Measurements from ENCODE around the gene GTF2B. TPM values are rescaled to one million over a fixed set of nuclear protein-coding genes. Genes with fewer than 3 reads are reported as not detected.
"Not testable (repeated sequence)": the region's sequence is repeated elsewhere in the genome, so short reads cannot be mapped to it uniquely, and the experiment has no call there.

The GTF2B gene
- total RNA-seq, 1 experiment from 2014 or later = 27.0 TPM

- ChIA-PET CTCF (no interaction called here), POLR2A (no interaction called here)
- no peak for DNase-seq (ENCODE audit: low read depth, low spot score)
- ATAC-seq = no peak
- Histone ChIP-seq H3K36me3 (ENCODE audit: control insufficient read depth, insufficient read depth, low read length) (no peaks in the 10 kb centered on the region; the same call in 1 of the 2 replicates), H3K9me3 (ENCODE audit: control insufficient read depth, insufficient read depth, low read depth, low read length) (no peaks in the 10 kb centered on the region), H3K27ac (ENCODE audit: low read length) (no peak overlapping the region), H3K4me3 (ENCODE audit: low read depth in 2 of 2, low read length in 2 of 2) (no peak overlapping the region), H3K4me1 (ENCODE audit: control insufficient read depth, insufficient read depth, low read length) (no peaks in the 10 kb centered on the region), H3K27me3 (ENCODE audit: control insufficient read depth, insufficient read depth, low read length) (no peaks in the 10 kb centered on the region)
- TF ChIP-seq POLR2AphosphoS5 (IDR thresholded peaks at IDR 0.05; ENCODE audit: low read depth, low read length) (no peak), REST (IDR thresholded peaks at IDR 0.05; ENCODE audit: insufficient read depth in 1 of 2, low read depth in 2 of 2, low read length in 1 of 2) (no peak), CTCF (IDR thresholded peaks at IDR 0.05) (no peak), SIN3A (IDR thresholded peaks at IDR 0.05; ENCODE audit: borderline replicate concordance, insufficient read depth, low read depth, low read length) (no peak), TCF7L2 (IDR thresholded peaks at IDR 0.05; ENCODE audit: low read depth, low read length) (no peak)
- intact Hi-C loops (cut with micrococcal nuclease; ENCODE audit: unreplicated experiment) = loop anchor here (5.0 to 10.0 kb wide), 3 partner anchors 71 to 268 kb away; no protein-coding TSS in a partner anchor
- in situ Hi-C loops (cut with HindIII; ENCODE audit: low pct_unique_long_range_greater_than_20kb, low sequenced_read_pairs) = no loop called here
- BruUV-seq (replicated peaks) = no TSS peak
Measured at GRCh38 chr1:88875595-88875994, 15.8 kb downstream of the GTF2B start.

- Histone ChIP-seq H3K4me1 (ENCODE audit: control insufficient read depth, insufficient read depth, low read length) (no peaks in the 10 kb centered on the region), H3K9me3 (ENCODE audit: control insufficient read depth, insufficient read depth, low read depth, low read length) (no peaks in the 10 kb centered on the region), H3K36me3 (ENCODE audit: control insufficient read depth, insufficient read depth, low read length) (no peaks in the 10 kb centered on the region; the same call in 1 of the 2 replicates), H3K27ac (ENCODE audit: low read length) (no peak overlapping the region), H3K27me3 (ENCODE audit: control insufficient read depth, insufficient read depth, low read length) (no peaks in the 10 kb centered on the region), H3K4me3 (ENCODE audit: low read depth in 2 of 2, low read length in 2 of 2) (no peak overlapping the region)
- in situ Hi-C loops (cut with HindIII; ENCODE audit: low pct_unique_long_range_greater_than_20kb, low sequenced_read_pairs) (no loop called here), intact Hi-C loops (cut with micrococcal nuclease; ENCODE audit: unreplicated experiment) (loop anchor here (10.0 kb wide), 2 partner anchors 69 to 219 kb away; no protein-coding TSS in a partner anchor)
- no peak for ATAC-seq
- no peak for DNase-seq (ENCODE audit: low read depth, low spot score)
- no TSS peak for BruUV-seq (replicated peaks)
- TF ChIP-seq POLR2AphosphoS5 (IDR thresholded peaks at IDR 0.05; ENCODE audit: low read depth, low read length) (no peak), CTCF (IDR thresholded peaks at IDR 0.05) (no peak), REST (IDR thresholded peaks at IDR 0.05; ENCODE audit: insufficient read depth in 1 of 2, low read depth in 2 of 2, low read length in 1 of 2) (no peak), SIN3A (IDR thresholded peaks at IDR 0.05; ENCODE audit: borderline replicate concordance, insufficient read depth, low read depth, low read length) (no peak), TCF7L2 (IDR thresholded peaks at IDR 0.05; ENCODE audit: low read depth, low read length) (no peak)
- CTCF ChIA-PET = no interaction called here
- POLR2A ChIA-PET = no interaction called here
Measured at GRCh38 chr1:88873737-88874349, 17.5 kb downstream of the GTF2B start.

- POLR2A ChIA-PET; H3K36me3 ChIP-seq (ENCODE audit: control insufficient read depth, insufficient read depth, low read length); H3K27ac ChIP-seq (ENCODE audit: low read length); DNase-seq (ENCODE audit: low read depth, low spot score); H3K27me3 ChIP-seq (ENCODE audit: control insufficient read depth, insufficient read depth, low read length); ATAC-seq; H3K9me3 ChIP-seq (ENCODE audit: control insufficient read depth, insufficient read depth, low read depth, low read length); H3K4me1 ChIP-seq (ENCODE audit: control insufficient read depth, insufficient read depth, low read length); H3K4me3 ChIP-seq (ENCODE audit: low read depth in 2 of 2, low read length in 2 of 2); in situ Hi-C loops (cut with HindIII; ENCODE audit: low pct_unique_long_range_greater_than_20kb, low sequenced_read_pairs); BruUV-seq (replicated peaks): not testable (repeated sequence)
- intact Hi-C loops (cut with micrococcal nuclease; ENCODE audit: unreplicated experiment) = loop anchor here (10.0 kb wide), 2 partner anchors 65 to 215 kb away; no protein-coding TSS in a partner anchor
- CTCF ChIA-PET = interaction anchor here (0.7 kb wide), 1 partner anchor 222 kb away, joined by 3 read pairs; no protein-coding TSS in a partner anchor
Measured at GRCh38 chr1:88869644-88870043, 21.7 kb downstream of the GTF2B start.

Measured in Panc1 (cell line).